ENCODE results near the gene BEST2. TPM values are rescaled to one million over a fixed set of nuclear protein-coding genes. Genes with fewer than 3 reads are reported as not detected.
A peak's percentile ranks its signal among the peaks of the same experiment; 100 is the strongest.

The BEST2 gene
- total RNA-seq, 1 experiment from 2014 or later: 0.10 TPM

DNA sequence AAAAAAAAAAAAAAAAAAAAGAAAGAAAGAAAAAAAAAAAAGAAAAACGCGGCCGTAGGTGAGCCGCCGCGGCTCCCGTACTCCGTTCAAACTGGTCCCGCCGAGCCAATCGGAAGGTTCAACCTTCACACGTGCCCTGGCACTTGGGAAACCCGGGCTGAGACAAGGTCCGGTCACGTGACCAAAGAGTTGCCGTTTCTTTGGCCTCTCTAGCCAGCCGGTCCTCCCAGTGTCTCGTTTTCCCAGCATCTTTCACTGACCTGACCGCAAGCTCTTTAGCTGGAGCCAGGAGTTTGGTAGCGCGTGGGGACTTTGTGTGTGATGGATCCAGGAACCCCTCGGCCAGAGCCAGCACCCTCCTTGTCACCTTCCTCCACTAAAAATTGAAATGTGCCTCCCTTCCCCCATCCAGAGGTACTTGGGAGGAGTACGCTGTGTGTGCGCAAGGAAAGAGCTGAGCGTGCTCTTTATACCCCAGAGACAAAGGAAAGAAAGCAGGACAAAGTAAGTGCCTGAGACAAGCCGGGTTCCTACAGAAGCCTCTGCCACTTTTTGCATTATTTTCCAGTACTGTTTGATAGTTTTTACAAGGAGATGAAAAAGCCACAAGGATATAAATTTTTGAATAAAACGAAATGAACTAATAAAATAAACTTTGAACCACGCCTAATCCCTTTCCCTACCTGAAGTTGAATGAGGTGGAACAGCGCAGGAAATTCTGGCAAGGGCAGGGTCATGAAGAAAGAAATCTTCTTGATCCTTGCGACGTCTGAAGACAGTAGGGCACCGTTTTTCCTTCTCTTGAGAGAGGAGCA is 28.8 kb upstream of the BEST2 start:
- Histone ChIP-seq H3K9ac (ENCODE audit: low read length) (peak overlapping the region; percentile 93), H3K9me3 (ENCODE audit: control insufficient read depth in 1 of 2, insufficient read depth in 1 of 2, low read depth in 1 of 2, low read length in 2 of 2) (no peaks in the 10 kb centered on the region), H3K4me2 (ENCODE audit: low read length) (peak overlapping the region; percentile 78), H3K9me2 (ENCODE audit: insufficient read depth) (no peaks in the 10 kb centered on the region), H2AFZ (ENCODE audit: low read depth, low read length, poor library complexity, severe bottlenecking) (no peak overlapping the region), H3K27me3 (ENCODE audit: insufficient read depth, low read length) (no peaks in the 10 kb centered on the region), H4K20me1 (ENCODE audit: insufficient read depth) (no peaks in the 10 kb centered on the region), H3K79me2 (ENCODE audit: insufficient read depth, low read length) (peaks cover 58% of the 10 kb centered on the region), H3K4me3 (replicated peaks in 1 of 2; ENCODE audit: low read depth in 1 of 2, low read length in 2 of 2) (peak overlapping the region; percentile 82 to 93), H3K36me3 (ENCODE audit: control insufficient read depth in 1 of 2, insufficient read depth in 2 of 2, low read length in 2 of 2) (peaks cover 5 to 18% of the 10 kb centered on the region in 2 experiments; a peak in 2 of 4 replicates), H3K4me1 (ENCODE audit: control insufficient read depth in 1 of 2, insufficient read depth in 2 of 2, low read length in 2 of 2) (peaks cover 0 to 41% of the 10 kb centered on the region in 2 experiments; a peak in 3 of 4 replicates), H3K27ac (ENCODE audit: low read depth, low read length) (peak overlapping the region; percentile 88)
- peak; percentile 99 for DNase-seq (ENCODE audit: low read depth, low spot score)
- ATAC-seq: peak; percentile 83
- BruUV-seq (replicated peaks): TSS peak; percentile 94
- ChIA-PET RAD21 (ENCODE audit: low non-redundant PET in 1 of 2, low total read pairs in 2 of 2, uncharacterized antibody in 2 of 2, unreplicated experiment in 2 of 2) (interaction anchor here (0.5 to 1.0 kb wide), 2 partner anchors 11 to 51 kb away, joined by 3 to 5 read pairs; no protein-coding TSS in a partner anchor), POLR2A (interaction anchor here (0.5 to 3.9 kb wide), 7 partner anchors 11 to 404 kb away, joined by 3 to 32 read pairs (median 8); partner anchors contain the start of genes DHPS, GET3 and JUNB), CTCF (interaction anchor here (0.5 to 3.0 kb wide), 6 partner anchors 11 to 125 kb away, joined by 3 to 17 read pairs (median 4); partner anchors contain the start of gene TRIR)
- TF ChIP-seq TCF7L2 (IDR thresholded peaks at IDR 0.05; ENCODE audit: borderline replicate concordance, extremely low read depth, insufficient read depth, insufficient read length) (peak; percentile 90), POLR2AphosphoS5 (IDR thresholded peaks at IDR 0.05; ENCODE audit: low read depth, low read length) (peak; percentile 65), SIN3A (IDR thresholded peaks at IDR 0.05; ENCODE audit: low read depth) (peak; percentile 63), SRF (IDR thresholded peaks at IDR 0.05; ENCODE audit: low read depth) (no peak), ZFX (IDR thresholded peaks at IDR 0.05) (no peak; the same call in 1 of the 2 replicates), YY1 (IDR thresholded peaks at IDR 0.05; ENCODE audit: extremely low read depth, insufficient replicate concordance, low read depth, low read length) (no peak), ELF1 (IDR thresholded peaks at IDR 0.05; ENCODE audit: borderline replicate concordance, low read depth) (no peak; the same call in 1 of the 2 replicates), SP1 (IDR thresholded peaks at IDR 0.05; ENCODE audit: low read depth) (peak; percentile 84), POLR2A (IDR thresholded peaks at IDR 0.05; ENCODE audit: borderline replicate concordance, extremely low read depth, insufficient read depth, insufficient read length) (peak; percentile 54)
- TF ChIP-seq, protein P1, sequence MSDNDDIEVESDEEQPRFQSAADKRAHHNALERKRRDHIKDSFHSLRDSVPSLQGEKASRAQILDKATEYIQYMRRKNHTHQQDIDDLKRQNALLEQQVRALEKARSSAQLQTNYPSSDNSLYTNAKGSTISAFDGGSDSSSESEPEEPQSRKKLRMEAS (IDR thresholded peaks at IDR 0.05): peak; percentile 95
- TF ChIP-seq, protein P2, sequence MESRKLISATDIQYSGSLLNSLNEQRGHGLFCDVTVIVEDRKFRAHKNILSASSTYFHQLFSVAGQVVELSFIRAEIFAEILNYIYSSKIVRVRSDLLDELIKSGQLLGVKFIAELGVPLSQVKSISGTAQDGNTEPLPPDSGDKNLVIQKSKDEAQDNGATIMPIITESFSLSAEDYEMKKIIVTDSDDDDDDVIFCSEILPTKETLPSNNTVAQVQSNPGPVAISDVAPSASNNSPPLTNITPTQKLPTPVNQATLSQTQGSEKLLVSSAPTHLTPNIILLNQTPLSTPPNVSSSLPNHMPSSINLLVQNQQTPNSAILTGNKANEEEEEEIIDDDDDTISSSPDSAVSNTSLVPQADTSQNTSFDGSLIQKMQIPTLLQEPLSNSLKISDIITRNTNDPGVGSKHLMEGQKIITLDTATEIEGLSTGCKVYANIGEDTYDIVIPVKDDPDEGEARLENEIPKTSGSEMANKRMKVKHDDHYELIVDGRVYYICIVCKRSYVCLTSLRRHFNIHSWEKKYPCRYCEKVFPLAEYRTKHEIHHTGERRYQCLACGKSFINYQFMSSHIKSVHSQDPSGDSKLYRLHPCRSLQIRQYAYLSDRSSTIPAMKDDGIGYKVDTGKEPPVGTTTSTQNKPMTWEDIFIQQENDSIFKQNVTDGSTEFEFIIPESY (IDR thresholded peaks at IDR 0.05; ENCODE audit: extremely low read depth, insufficient replicate concordance, low read length): peak; percentile 79
- TF ChIP-seq, protein P3, sequence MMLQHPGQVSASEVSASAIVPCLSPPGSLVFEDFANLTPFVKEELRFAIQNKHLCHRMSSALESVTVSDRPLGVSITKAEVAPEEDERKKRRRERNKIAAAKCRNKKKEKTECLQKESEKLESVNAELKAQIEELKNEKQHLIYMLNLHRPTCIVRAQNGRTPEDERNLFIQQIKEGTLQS (IDR thresholded peaks at IDR 0.05): no peak
- TF ChIP-seq, protein P4, sequence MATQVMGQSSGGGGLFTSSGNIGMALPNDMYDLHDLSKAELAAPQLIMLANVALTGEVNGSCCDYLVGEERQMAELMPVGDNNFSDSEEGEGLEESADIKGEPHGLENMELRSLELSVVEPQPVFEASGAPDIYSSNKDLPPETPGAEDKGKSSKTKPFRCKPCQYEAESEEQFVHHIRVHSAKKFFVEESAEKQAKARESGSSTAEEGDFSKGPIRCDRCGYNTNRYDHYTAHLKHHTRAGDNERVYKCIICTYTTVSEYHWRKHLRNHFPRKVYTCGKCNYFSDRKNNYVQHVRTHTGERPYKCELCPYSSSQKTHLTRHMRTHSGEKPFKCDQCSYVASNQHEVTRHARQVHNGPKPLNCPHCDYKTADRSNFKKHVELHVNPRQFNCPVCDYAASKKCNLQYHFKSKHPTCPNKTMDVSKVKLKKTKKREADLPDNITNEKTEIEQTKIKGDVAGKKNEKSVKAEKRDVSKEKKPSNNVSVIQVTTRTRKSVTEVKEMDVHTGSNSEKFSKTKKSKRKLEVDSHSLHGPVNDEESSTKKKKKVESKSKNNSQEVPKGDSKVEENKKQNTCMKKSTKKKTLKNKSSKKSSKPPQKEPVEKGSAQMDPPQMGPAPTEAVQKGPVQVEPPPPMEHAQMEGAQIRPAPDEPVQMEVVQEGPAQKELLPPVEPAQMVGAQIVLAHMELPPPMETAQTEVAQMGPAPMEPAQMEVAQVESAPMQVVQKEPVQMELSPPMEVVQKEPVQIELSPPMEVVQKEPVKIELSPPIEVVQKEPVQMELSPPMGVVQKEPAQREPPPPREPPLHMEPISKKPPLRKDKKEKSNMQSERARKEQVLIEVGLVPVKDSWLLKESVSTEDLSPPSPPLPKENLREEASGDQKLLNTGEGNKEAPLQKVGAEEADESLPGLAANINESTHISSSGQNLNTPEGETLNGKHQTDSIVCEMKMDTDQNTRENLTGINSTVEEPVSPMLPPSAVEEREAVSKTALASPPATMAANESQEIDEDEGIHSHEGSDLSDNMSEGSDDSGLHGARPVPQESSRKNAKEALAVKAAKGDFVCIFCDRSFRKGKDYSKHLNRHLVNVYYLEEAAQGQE (IDR thresholded peaks at IDR 0.05; ENCODE audit: low read depth): no peak
- intact Hi-C loops (cut with micrococcal nuclease): no loop called here

Data from HCT116 (cell line).